Mucosa of descending colon (tissue), 3 donors: Measurements from ENCODE around the gene ATG13. TPM values are rescaled to one million over a fixed set of nuclear protein-coding genes. Genes with fewer than 3 reads are reported as not detected.

Experiments used
- ATAC-seq: fragments of 200-7000 bp; cut with Tn5 transposase; one replicate; pipeline ENCODE4 v1.9.1; 2020; ENCODE audit warnings: mild to moderate bottlenecking, moderate library complexity
- DNase-seq, 3 donors: peaks; one replicate each; pipeline ENCODE4 v3.0.0-alpha.2; 2020
- H3K36me3 ChIP-seq: fragments of 200-600 bp; one replicate; pipeline ENCODE4 v1.8.0; 2021; ENCODE audit warnings: low read depth, mild to moderate bottlenecking
- H3K4me1 ChIP-seq: fragments of 200-600 bp; one replicate; pipeline ENCODE4 v1.8.0; 2021; ENCODE audit warnings: low read depth, mild to moderate bottlenecking
- H3K4me3 ChIP-seq: fragments of 200-600 bp; one replicate; pipeline ENCODE4 v1.8.0; 2021; ENCODE audit warnings: mild to moderate bottlenecking
- H3K9me3 ChIP-seq: fragments of 200-600 bp; one replicate; pipeline ENCODE4 v1.8.0; 2021; ENCODE audit warnings: mild to moderate bottlenecking
- intact Hi-C, 2 donors: fragments of 100-400 bp; cut with DNase I in 1 of 2; cut with micrococcal nuclease in 1 of 2; formaldehyde crosslinking; loops; one replicate each; pipeline versions ENCODE4 v1.11.0 to v1.11.1; 2022; cut with DNase I, micrococcal nuclease
- total RNA-seq, 3 donors: library from RNA; stranded (reverse); fragmentation: NEBNext Ultra II Directional in 2 of 3; extraction: Animal tissue kit (Norgen Biotek cat#: 25700) in 2 of 3; gene quantifications; one replicate each; pipeline versions ENCODE4 v1.2.1 to v1.2.4, GENCODE V29; 2021 to 2023
- TF ChIP-seq, protein P1 (sequence below): fragments of 200-600 bp; IDR thresholded peaks from one replicate; pipeline ENCODE4 v1.8.0; 2022; ENCODE audit warnings: antibody characterized with exemption, mild to moderate bottlenecking
- donor health status: DM: no; HTN: no; CAD: no; lungs with moderate emphysema.
- donor health status: DM: no; HTN: no; CAD: no.
- donor health status: DM: no; HTN: yes; CAD: no.

ATG13 gene
- total RNA-seq, 3 donors from 2014 or later, result 61.6 to 81.4 (median 62.3) TPM

DNA sequence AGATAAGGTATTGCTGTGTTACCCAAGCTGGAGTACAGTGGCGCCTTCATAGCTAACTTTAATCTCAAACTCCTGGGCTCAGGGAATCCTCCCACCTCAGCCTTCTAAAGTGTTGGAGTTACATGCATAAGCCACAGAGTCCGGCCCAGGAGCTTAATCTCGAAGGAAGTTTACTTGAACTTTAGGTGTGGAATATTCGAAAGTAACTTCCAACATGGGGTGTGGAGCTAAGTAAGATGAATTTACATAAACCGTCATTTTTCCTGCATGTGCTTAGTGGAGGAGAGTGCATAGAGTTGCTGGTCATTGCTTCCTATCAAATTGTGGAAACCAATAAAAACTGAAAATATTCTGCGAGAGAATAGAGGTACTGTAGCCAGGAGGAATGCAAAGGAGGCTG is 1.5 kb downstream of the ATG13 start:
- DNase-seq, result peak in 1 of 3 donors; percentile 22
- TF ChIP-seq, protein P1, sequence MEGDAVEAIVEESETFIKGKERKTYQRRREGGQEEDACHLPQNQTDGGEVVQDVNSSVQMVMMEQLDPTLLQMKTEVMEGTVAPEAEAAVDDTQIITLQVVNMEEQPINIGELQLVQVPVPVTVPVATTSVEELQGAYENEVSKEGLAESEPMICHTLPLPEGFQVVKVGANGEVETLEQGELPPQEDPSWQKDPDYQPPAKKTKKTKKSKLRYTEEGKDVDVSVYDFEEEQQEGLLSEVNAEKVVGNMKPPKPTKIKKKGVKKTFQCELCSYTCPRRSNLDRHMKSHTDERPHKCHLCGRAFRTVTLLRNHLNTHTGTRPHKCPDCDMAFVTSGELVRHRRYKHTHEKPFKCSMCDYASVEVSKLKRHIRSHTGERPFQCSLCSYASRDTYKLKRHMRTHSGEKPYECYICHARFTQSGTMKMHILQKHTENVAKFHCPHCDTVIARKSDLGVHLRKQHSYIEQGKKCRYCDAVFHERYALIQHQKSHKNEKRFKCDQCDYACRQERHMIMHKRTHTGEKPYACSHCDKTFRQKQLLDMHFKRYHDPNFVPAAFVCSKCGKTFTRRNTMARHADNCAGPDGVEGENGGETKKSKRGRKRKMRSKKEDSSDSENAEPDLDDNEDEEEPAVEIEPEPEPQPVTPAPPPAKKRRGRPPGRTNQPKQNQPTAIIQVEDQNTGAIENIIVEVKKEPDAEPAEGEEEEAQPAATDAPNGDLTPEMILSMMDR, result no peak
- ATAC-seq, result no peak
- peaks cover 25% of the 10 kb centered on the region for H3K4me1 ChIP-seq
- no peak overlapping the region for H3K4me3 ChIP-seq
- intact Hi-C loops, result loop anchor here in 1 of 2 donors (5.0 kb wide), 1 partner anchor 77 kb away; no protein-coding TSS in a partner anchor
- H3K36me3 ChIP-seq, result no peaks in the 10 kb centered on the region
- no peaks in the 10 kb centered on the region for H3K9me3 ChIP-seq

DNA sequence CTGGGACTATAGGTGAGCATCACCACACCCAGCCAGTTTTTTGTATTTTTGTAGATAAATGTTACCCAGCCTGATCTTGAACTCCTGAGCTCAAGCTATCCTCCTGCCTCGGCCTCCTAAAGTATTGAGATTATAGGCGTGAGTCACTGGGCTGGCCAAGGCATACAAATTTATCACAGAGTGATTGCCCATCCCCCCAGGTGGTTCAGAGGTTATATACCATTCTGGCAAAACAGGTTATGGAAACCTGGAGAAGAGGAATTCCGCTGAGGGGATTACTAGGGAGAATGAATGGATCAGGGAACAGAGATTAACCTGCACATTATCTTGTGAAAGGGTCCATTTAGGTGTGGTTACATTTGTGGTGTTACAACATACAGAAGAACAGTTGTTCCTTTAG is 8.1 kb downstream of the ATG13 start:
- TF ChIP-seq, protein P1, result no peak
- Histone ChIP-seq H3K9me3 (no peaks in the 10 kb centered on the region), H3K4me1 (no peaks in the 10 kb centered on the region), H3K36me3 (no peaks in the 10 kb centered on the region), H3K4me3 (no peak overlapping the region)
- no peak for DNase-seq
- ATAC-seq, result peak; percentile 31
- intact Hi-C loops, result no loop called here

DNA sequence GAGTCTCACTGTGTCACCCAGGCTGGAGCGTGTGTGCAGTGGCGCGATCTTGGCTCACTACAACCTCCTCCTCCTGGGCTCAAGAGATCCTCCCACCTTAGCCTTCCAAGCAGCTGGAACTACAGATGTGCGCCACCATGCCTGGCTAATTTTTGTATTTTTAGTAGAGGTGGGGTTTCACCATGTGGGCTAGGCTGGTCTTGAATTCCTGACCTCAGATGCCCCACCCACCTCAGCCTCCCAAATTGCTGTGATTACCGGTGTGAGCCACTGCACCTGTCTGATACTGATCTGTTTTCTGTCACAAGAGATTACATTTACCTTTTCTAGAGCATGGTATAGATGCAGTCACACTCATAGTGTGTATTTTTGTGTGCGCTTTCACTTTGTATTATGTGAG is 11.6 kb downstream of the ATG13 start:
- TF ChIP-seq, protein P1, result no peak
- Histone ChIP-seq H3K4me3 (no peak overlapping the region), H3K36me3 (no peaks in the 10 kb centered on the region), H3K9me3 (no peaks in the 10 kb centered on the region), H3K4me1 (no peaks in the 10 kb centered on the region)
- ATAC-seq, result no peak
- DNase-seq, result no peak
- intact Hi-C loops, result no loop called here

DNA sequence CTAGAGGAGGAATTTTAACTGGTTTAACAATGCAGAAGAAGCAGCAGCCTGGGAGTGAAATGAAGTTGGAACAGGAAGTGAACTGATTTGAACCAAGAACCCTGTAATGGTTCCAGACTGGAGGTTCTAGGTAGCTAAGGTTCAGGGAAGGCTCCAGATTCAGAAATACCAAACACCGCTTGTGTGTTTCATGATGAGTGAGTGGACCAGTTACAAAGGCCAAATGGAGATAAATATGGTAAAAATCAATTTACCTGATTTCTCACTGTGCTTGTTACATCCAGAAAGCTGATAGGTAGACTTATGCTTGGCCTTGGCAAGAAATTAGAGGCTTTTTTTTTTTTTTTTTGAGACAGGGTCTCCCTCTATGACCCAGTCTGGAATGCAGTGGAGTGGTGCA is 12.9 kb downstream of the ATG13 start:
- Histone ChIP-seq H3K4me1 (no peaks in the 10 kb centered on the region), H3K4me3 (no peak overlapping the region), H3K9me3 (no peaks in the 10 kb centered on the region), H3K36me3 (no peaks in the 10 kb centered on the region)
- DNase-seq (no peak), ATAC-seq (no peak)
- intact Hi-C loops, result no loop called here
- TF ChIP-seq, protein P1, result no peak

DNA sequence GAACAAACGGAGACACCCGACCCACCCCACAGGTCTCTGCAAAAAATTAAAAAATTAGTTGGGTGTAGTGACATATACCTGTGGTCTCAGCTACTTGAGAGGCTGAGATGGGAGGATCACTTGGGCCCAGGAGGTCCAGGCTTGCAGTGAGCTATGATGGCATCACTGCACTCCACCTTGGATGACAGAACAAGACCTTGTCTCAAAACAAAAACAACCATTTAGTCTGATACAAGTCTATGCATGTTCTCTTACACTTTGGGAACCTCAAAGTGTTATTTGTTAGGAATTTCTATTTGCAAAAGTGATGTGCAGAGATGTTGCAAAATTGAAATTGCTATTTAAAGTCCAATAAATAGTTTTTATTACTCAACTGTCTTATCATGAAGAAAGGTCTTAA is 14.3 kb downstream of the ATG13 start:
- TF ChIP-seq, protein P1, result no peak
- H3K4me3 ChIP-seq, result no peak overlapping the region
- ATAC-seq, result no peak
- H3K36me3 ChIP-seq, result no peaks in the 10 kb centered on the region
- no peaks in the 10 kb centered on the region for H3K4me1 ChIP-seq
- no peak for DNase-seq
- H3K9me3 ChIP-seq, result no peaks in the 10 kb centered on the region
- intact Hi-C loops, result no loop called here

DNA sequence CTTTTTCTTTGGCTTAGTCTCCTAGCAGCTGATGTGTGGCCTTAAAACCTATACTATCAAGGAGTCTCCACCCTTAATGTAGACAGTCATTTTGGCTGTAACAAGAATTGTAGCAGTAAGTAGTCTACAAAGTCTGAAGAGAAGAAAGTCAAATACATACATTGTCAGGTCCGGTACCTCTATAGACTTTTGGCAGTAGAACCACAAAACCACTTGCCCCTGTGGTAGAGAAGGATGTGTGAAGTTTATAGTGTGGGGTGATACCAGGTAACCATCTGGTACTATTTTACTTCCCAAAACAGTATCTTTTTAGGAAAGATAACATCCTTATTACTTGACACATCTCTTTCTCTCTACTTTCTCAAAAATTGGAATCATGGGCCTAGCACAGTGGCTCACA is 15.1 kb downstream of the ATG13 start:
- Histone ChIP-seq H3K4me1 (no peaks in the 10 kb centered on the region), H3K36me3 (no peaks in the 10 kb centered on the region), H3K9me3 (no peaks in the 10 kb centered on the region), H3K4me3 (no peak overlapping the region)
- ATAC-seq (no peak), DNase-seq (no peak)
- TF ChIP-seq, protein P1, result no peak
- intact Hi-C loops, result no loop called here
